Measurements from ENCODE around the gene OR52J3.

DNA sequence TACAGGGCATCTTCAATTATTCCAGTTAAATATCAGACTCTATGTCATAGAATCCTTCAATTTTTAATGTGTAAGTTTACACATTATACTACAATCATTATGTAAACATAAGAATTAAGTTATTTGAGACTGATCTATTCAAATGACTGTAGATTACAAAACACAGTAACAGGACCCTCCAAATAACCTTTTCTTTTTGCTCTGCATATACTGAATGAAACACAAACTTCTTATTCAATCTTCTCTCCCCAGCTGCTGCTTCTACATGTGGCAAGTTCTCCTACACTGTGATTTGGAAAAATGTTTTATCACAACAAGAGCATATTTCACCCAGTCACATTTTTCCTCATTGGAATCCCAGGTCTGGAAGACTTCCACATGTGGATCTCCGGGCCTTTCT is at the start of gene OR52J3:
- TF ChIP-seq, protein P1, sequence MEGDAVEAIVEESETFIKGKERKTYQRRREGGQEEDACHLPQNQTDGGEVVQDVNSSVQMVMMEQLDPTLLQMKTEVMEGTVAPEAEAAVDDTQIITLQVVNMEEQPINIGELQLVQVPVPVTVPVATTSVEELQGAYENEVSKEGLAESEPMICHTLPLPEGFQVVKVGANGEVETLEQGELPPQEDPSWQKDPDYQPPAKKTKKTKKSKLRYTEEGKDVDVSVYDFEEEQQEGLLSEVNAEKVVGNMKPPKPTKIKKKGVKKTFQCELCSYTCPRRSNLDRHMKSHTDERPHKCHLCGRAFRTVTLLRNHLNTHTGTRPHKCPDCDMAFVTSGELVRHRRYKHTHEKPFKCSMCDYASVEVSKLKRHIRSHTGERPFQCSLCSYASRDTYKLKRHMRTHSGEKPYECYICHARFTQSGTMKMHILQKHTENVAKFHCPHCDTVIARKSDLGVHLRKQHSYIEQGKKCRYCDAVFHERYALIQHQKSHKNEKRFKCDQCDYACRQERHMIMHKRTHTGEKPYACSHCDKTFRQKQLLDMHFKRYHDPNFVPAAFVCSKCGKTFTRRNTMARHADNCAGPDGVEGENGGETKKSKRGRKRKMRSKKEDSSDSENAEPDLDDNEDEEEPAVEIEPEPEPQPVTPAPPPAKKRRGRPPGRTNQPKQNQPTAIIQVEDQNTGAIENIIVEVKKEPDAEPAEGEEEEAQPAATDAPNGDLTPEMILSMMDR (IDR thresholded peaks at IDR 0.05): no peak
- TF ChIP-seq EZH2 (IDR thresholded peaks at IDR 0.05; ENCODE audit: borderline replicate concordance, insufficient read depth, low read depth, low read length, poor library complexity, severe bottlenecking): no peak

All from B cell (primary cell).